ENCODE measurements around the gene AIF1L.
"Not testable (repeated sequence)": the region's sequence is repeated elsewhere in the genome, so short reads cannot be mapped to it uniquely, and the experiment has no call there.

- not testable (repeated sequence) for TF ChIP-seq ZNF317 (CRISPR knock-in tag; IDR thresholded peaks at IDR 0.05; ENCODE audit: borderline replicate concordance, low read depth); CTCF (IDR thresholded peaks at IDR 0.05); CREB1 (CRISPR knock-in tag; IDR thresholded peaks at IDR 0.05); NFYB (CRISPR knock-in tag; conservative IDR thresholded peaks at IDR 0.05; ENCODE audit: low read depth); ETV6 (CRISPR knock-in tag; IDR thresholded peaks at IDR 0.05); ATF1 (CRISPR knock-in tag; IDR thresholded peaks at IDR 0.05); FOXK1 (CRISPR knock-in tag; IDR thresholded peaks at IDR 0.05)
- TF ChIP-seq, protein P1, sequence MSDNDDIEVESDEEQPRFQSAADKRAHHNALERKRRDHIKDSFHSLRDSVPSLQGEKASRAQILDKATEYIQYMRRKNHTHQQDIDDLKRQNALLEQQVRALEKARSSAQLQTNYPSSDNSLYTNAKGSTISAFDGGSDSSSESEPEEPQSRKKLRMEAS (CRISPR knock-in tag; IDR thresholded peaks at IDR 0.05) = not testable (repeated sequence)
These were observed 62.3 kb downstream of the AIF1L start for GRCh38 chr9:131158673-131159072.
